GM19023 (cell line): ENCODE results near the gene CASP4.

ENCODE experiments used
- ATAC-seq: cut with Tn5 transposase; IDR thresholded peaks from one replicate; pipeline ENCODE4 v1.9.1; 2021; ENCODE audit warnings: mild to moderate bottlenecking, moderate library complexity; ENCODE audit not compliant: unreplicated experiment

CASP4 gene

DNA sequence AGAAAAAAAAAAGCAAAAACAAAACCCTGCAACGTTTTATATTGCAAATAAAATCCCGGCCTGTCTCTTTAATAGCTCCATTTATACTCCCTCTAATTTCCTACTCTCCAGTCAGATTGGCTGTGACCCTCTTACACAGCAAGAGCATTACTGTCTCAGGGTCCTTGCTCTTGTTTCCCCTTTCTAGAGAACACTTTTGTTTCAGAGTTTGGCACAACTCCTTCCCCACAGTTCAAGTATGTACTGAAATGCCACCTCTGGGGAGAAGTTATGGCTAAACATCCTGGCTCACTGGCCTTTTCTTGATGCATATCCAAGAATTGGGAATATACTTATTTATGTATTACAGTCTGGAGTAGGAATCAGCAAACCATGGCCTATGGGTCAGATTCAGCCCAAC lies 72.7 kb downstream of the CASP4 start:
- no peak for ATAC-seq

DNA sequence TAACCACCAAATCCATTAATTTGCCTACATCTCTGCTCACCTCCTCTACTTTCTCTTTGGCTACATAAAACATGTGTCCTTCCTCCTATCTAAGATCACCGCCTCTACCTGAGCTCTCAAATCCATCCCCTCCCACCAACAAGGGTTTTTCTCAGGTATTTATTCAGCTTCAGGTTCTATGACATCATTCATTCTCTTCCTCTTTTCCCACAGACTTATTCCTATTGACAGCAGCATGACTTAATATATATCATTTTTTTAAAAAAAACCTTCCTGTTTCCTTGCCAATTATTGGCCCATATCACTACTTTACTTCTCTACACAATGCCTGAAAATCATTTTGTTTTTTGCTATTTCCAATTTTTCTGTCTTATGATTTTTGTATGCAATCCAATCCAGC lies 74.5 kb downstream of the CASP4 start:
- ATAC-seq, result no peak
